HG03439 (cell line): ENCODE data around the gene GDF3.
"Not testable (repeated sequence)": the region's sequence is repeated elsewhere in the genome, so short reads cannot be mapped to it uniquely, and the experiment has no call there.

ENCODE experiments used
- ATAC-seq: cut with Tn5 transposase; IDR thresholded peaks from one replicate; pipeline ENCODE4 v1.9.1; 2021; ENCODE audit warnings: mild to moderate bottlenecking, moderate library complexity; ENCODE audit not compliant: unreplicated experiment

The GDF3 gene

DNA sequence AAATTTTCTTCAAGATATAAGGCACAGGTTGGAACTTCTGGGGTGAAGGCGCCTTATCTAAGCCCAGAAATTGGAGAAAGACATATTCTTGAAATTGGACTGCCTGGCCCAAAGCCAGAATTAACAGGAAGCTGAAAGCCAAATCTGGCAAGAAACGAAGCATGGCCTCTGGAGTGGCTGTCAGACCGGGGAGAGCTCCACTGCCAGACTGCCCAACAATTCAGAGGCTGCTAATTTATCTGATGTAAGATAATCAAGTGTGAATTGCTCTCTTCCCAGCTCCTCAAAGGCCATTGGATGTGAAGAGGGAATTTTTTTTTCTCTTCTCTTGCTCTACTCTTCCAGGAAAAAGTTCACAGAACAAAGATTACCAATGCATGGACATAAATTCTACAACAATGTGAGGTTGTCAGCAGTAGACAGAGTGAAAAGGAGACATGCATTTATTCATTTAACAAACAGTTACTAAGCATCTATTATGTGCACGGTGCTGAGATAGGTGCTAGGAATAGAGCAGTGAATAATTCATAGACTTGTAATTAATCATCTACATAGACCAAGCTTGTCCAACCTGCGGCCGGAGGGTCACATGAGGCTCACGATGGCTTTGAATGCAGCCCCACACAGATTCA lies at the start of gene GDF3:
Gene GDF3 (minus strand): TSS at position 210 of the 632 bp plus-strand sequence. CDS start 47 bp downstream, at position 163.
- no peak for ATAC-seq

DNA sequence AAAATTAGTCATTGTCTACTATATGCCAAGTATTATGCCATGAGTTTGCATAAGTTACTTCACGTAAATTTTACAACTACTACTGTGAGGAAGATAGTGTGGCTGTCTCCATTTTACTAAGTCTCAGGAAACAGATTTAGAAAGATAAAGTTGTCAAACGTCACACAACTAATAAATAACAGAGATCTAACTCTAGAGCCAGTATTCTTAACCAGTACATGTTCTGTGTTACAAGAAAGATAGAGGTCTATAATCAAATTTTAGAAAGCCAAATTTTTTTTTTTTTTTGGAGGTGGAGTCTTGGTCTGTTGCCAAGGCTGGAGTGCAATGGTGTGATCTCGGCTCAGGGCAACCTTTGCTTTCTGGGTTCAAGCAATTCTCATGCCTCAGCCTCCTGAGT lies 37.4 kb upstream of the GDF3 start:
- ATAC-seq, result no peak

DNA sequence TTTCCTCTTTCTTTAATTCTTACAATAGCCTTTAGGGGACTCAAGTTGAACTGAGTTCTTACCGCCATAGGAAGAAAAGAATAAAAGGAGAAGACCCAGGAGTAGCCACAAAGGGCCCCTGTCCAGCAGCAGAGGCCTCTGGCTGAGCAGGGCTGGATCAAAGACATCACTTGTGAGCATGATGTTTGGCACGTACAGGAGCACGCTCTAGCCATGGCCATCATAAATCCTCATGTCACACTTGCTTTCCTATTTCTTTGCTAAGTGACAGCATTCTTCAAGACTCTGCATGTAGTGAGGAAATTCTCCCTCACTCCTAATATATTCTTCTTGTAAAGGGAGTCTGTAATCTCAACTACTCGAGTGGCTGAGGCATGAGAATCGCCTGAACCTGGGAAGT lies 35.9 kb upstream of the GDF3 start:
- no peak for ATAC-seq

DNA sequence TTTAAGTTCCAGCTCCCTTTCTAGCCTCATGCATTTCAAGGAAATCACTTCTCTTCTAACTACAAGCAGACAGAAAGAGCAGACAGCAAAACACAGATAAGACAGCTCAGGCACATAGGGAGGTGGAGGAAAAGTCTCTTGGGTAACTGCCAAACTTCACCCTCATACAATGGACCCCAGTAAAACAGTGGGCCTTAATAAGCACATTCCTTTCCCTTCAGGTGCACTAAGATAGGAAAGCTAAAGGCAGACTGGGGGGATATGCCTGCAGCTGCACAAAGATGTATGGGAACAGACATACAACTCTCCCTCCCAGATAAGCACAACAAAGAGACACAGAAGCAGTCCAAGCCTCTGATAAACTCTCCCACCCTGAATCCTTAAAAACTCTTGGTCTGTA lies 35.4 kb upstream of the GDF3 start:
- ATAC-seq, result not testable (repeated sequence)

DNA sequence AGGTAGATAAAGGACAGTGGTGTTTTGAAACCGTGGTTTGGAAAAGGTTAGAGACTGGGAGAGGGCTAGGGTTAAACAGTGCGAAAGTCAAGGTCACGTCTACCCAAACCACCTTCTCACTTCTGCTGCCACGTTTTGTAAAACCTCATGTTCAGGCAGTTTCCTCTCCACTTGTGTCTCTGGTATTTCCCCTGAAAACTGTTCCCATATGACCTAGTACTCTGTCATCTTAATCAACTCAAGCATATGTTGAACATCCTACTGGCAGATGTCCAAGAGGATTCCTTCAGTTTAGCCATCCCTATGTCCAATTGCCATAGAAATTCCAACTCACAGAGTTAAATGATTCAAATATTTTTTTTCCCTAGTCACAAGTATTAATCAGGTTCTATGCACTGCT lies 34.2 kb upstream of the GDF3 start:
- ATAC-seq, result no peak

DNA sequence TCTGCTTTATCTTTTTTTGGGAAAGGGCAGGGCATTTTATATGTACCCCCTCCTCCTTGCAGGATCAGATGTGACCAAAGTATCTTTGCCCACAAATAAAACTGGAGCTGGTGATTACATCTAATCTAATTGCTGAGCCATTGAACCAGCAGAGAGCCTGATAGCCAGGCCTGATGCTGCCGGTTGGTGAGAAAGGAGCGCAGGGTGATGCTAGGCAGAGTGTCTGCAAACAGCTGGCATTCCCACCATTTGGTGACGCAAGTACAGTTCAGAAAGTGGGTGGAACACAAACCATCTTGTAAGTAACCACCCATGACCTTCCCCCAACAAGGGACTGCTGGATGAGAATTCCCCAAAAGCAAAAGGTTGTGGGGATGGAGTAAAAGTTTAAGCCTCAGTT lies 28.4 kb upstream of the GDF3 start:
- ATAC-seq, result no peak

DNA sequence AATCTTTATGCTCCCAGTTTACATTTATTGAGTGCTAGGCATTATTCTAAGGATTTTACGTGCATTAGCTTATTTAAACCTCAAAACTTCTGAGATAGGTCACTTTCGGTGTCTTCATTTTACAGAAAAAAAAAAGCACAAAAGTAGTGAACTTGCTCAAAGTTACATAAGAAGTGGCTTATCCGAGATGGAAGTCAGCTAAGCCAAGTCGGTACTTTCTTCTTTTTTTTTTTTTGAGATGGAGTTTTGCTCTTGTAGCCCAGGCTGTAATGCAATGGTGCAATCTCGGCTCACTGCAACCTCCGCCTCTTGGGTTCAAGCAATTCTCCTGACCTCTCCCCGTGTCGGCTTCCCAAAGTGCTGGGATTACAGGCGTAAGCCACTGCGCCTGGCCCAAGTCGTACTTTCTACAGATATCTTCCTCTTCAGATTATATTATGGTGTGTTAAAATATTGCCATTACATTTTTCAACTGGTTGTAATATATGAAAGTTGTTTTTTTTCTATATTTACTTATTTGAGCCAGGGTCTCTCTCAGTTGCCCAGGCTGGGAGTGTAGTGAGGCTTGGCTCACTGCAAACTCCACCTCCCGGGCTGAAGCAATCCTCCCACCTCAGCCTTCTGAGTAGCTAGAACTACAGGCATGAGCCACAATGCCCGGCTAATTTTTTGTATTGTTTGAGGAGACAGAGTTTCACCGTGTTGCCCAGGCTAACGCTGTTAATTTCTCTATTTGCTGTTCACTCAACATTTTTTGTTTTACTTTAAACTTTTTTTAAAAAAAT lies 24.6 kb upstream of the GDF3 start:
- ATAC-seq, result no peak

DNA sequence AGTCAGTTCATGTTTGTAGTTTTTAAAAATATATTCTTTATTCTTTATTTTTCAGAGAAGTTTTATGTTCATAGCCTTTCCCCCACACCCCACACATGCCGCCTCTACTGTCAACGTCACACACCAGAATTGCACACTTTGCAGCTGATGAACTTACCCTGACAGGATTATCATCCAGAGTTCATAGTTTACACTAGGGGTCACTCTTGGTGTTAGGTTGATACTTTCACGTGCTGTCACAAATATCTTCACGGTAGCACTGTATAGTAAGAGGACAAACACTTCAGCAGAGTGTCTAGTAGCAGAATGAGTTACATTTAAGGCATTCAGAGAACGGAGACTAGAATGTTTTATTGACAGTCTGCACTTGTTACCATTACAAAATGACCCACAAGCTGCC lies 20.8 kb upstream of the GDF3 start:
- ATAC-seq, result no peak

DNA sequence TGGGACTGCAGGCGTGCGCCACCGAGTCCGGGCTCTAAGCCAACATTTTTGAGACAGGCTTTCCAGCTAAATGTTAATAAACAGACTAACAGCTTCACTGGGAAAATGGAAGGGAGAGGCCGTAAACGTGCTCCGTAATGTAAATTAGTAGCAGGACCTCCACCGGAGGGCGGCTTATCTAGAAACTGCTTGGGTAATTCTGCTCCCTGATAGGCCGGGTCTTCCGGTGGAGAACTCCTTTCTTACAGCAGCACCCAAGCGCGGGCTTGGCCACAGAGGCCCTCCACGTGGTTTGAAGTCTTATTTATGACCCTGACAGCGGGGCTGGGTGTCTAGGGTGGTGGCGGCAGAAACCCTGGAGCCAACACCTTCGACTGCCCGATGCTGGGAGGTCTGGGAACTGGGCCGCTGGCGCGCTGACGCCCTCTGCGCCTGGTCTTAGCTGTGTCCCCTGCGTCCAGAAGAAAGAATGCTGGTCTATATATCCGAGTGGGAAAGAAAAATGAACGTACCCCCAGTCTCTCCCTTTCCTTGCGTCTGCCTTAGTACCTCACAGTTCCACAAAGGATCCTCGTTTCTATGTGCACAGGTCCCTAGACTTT lies 17.4 kb upstream of the GDF3 start:
- no peak for ATAC-seq

DNA sequence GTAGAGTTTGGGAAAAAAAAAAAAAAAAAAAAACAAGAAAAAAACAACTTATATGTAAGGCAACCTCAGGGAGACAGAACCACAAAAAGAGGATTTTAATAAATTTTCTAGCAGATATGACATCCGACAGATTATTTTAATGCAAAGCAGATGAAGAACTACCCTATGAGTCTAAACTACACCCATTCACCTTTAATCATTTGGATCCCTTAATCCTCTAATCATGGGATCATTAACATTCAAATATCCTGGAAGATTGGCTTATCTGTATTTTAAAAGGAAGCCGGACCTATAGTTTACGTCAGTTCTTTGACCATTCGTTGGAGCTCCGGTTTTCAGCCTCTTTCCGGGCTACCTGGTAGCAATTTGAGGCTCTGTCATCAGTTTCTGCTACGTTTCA lies 15.6 kb upstream of the GDF3 start, which contains the start of gene DPPA3:
Gene DPPA3 (plus strand): TSS at position 301 of the 400 bp plus-strand sequence. CDS start 138 bp downstream, outside the sequence.
- ATAC-seq, result no peak

DNA sequence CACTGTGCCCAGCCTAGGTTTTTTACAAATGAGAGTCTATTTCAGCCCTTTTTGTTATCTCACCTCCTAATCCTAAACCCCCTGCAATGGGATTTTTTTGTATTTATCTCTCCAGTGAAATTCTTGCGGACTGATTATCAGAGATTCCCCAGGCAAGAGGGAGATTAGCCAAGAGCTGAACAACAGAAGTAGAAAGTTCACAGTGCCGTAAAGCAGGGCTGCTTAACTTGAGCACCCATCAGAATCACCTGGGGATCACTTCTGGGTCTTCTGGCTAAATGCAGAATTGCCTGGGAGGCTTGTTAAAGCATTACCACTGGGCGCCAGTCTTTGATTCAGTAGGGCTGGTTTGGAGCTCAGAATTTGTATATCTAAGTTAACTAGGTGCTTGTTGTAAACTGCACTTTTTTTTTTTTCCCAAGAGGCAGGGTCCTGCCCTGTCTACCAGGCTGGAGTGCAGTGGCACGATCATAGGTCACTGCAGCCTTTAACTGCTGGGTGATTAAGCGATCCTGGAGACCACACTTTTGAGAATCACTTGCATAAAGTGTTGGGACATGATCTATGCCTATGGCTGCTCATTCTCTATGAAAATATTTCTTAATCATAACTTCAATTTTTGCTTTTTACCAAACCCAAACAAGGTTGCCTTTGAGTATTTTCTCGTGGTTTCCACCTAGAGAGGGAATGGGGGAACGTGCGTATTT lies 14.5 kb upstream of the GDF3 start:
- ATAC-seq, result no peak

DNA sequence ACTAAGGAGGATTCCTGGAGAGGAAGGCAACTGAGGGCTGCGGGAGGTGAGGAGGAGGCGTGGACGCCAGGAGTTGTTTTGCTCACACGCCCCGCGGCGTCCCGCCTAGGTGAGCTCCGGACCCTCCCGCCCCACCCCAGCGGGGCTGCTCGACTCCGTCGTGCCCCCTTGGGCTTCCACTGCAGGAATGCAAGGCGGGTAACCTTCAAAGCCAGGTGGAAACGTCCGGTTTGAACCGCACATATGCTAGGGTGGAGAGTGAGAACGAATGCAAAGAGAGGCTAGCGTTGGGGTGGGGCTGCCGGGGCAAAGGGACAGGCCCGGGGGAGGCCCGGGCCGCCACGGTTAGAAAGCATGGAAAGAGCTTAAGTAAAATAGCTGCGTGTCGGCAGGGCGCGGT lies 10.3 kb upstream of the GDF3 start:
- no peak for ATAC-seq

DNA sequence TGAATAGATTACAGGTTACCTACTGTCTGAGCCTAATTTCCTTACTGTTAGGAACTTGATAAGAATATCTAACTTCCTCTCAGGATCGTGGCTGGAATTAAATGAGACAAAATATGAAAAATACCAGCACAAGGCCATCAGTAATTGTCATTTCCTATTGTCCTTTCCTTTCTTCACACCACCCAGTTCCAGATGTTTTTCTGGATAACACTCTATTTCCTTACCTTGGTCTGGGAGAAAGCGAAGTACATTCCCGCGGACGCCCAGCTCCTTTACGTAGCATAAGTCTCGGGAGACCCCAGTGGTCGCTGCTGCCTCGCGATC lies 376 bp downstream of the GDF3 start:
- no peak for ATAC-seq

DNA sequence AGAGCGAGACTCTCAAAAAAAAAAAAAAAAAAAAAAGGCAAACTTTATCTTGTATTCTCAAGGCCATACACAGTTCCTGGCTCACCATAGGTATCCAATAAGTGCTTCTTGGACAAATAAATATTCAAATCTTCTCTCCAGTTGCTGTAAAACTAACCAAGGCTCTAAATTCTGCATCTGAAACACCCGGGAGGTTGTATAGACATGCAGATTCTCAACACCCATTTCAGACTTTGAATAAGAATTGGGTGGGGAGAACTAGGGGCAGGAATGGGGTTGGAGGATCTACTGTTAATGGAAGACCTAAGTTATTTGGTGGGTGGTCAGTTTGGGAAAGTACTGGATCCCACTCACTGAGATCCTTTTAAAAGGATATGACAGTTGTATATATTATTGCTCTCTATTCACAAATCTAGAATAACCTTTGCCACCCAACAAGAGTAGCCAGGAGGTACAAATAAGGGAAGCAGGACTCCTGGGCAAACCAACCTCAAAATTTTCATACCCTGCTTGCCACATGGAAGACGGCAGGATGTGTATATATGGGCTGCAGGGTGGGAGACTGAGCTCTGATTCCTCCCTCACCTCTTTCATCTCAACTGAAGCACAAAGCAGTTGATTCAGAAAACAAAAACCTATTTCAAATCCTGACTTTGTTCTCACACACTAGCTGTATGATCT lies 879 bp downstream of the GDF3 start:
- no peak for ATAC-seq

DNA sequence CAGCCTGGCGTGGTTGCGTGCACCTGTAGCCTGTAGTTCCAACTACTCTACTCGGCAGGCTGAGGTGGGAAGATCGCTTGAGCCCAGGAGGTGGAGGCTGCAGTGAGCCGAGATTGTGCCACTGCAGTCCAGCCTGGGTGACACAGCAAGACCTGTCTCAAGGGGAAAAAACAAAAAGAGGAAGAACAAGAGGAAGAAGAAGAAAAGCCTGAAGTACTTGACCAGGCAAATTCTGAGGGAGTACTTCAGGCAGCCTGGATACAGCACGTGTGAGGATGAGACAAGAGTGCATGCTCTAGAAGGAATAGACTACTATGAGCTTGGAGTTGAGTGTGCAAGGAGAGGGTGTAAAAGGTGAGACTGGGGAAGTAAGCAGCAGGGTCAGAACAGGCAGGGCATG lies 1.8 kb downstream of the GDF3 start:
- no peak for ATAC-seq

DNA sequence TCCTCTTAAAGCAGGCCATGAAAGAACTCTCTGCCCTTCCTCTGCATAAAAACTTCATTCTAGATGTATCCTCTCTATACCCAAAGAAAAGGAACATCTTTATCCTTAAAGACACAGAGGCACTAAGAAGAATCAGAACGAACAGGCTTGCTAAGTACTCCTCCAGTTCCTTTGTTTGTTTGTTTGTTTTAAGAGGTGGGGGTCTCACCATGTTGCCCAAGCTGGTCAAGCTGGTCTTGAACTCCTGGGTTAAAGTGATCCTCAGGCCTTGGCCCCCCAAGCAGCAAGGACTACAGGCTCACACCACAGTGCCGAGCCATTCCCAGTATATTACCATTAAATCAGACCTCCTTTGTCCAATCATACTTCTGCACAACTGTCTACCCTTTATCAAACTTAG lies 14.0 kb downstream of the GDF3 start:
- no peak for ATAC-seq

DNA sequence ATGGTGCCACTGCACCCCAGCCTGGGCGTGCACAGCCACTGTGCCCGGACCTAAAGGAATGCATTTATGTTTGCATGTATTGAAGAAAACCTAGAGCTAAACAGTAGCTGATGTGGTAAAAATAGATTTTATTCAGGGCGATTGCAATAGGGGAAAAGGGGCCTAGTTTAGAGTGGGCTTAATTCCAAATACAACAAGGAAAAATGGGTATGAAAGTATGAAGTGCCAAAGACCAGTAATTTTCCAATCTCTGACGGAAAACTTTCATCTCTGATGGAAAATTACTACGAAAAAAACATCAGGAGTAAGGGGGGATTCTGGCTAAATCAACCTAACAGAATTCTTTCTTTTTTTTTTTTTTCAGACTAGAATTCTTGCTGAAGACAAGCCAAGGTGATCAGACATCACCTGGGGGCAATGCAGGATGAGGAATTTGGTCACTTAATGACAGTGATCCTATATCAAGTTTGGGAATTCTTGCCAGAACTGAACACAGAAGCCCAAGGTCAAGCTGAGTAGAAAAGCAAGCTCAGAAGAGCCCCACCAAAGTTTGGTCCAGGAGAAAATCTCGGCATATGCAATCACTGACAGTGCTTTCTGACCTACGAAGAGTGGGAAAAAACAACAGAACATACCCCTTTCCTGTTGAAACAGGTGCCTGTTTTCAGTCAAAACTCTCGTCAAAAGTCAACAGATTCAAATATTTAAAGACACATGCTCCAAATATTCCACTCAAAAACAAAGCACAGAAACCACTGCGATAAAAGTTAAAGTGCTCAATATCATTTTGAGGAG lies 16.1 kb downstream of the GDF3 start:
- ATAC-seq, result no peak

DNA sequence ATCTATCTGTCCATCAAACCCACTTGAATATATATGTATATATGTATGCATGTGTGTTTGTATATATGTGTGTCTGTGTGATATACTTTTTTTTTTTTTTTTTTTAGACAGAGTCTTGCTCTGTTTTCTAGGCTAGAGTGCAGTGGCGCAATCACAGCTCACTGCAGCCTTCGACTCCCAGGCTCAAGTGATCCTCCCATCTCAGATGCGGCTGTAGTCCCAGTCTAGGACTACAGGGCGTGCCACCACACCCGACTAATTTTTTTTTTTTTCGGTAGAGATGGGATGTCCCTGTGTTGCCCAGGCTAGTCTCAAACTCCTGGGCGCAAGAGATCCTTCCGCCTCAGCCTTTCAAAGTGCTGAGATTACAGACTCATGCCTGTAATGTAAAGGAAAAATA lies 16.8 kb downstream of the GDF3 start:
- no peak for ATAC-seq

DNA sequence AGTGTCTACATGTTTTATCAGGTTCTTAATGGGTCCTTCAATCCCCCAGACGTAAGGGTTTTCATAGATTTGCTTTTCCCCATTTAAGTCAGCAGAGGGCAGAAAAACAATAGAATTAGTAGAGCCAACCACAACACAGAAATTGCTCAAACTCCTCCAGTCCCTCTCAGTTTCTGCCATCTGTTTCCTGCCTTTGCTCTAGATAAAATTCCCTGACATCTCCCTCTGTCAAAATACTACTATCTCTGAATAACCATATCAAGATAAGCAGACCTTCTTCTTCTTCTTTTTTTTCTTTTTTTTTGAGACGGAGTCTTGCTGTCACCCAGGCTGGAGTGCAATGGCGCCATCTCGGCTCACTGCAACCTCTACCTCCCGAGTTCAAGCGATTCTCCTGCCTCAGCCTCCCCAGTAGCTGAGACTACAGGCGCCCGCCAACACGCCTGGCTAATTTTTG lies 18.1 kb downstream of the GDF3 start:
- not testable (repeated sequence) for ATAC-seq

DNA sequence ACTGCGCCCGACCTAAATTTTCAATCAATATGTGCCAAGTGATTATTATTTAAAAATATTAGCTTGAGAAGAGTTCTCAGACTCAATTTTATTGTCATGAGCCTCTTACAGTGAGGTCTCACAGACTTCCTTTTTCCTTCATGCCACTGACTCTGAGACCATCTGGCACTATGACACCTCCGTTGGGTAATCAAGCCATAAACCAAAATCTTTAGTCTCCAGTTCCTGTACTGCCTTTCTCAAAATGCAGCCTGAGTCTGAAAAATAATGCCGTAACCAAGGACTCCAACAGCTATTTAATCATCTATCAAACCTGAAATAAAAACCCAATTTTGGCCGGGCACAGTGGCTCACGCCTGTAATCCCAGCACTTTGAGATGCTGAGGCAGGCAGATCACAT lies 20.1 kb downstream of the GDF3 start:
- not testable (repeated sequence) for ATAC-seq
